NCI-H146 (cell line): ENCODE measurements around the gene MAPK1.
"Not testable (repeated sequence)": the region's sequence is repeated elsewhere in the genome, so short reads cannot be mapped to it uniquely, and the experiment has no call there.

Experiments
- DNase-seq: peaks from one replicate; lab custom pipeline; 2025; lab: John Stamatoyannopoulos, UW

Gene MAPK1

GRCh38 chr22:21818487-21819182 is 48.8 kb downstream of the MAPK1 start:
- DNase-seq, result no peak

- DNase-seq, result not testable (repeated sequence)
Observed at GRCh38 chr22:21817497-21817853, 50.0 kb downstream of the MAPK1 start.

- DNase-seq, result peak; percentile 39
Observed at GRCh38 chr22:21816787-21817496, 50.5 kb downstream of the MAPK1 start.

- DNase-seq, result no peak
Observed at GRCh38 chr22:21816472-21816786, 51.0 kb downstream of the MAPK1 start.

DNA sequence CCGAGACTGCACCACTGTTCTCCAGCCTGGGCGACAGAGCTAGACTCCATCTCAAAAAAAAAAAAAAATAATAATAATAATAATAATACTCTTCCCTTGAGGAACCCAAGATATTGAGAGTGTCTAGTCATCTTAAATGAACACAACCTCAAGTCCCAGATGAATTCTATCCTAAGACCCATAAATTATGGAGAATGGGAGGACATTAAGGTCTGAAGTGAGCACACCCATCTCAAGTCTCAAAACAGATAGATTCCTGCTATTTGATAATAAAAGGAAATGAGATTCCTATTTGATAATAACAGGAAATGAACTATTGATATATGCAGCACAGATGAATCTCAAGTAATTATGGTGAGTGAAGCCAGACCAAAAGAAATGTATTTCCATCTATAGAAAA is 51.5 kb downstream of the MAPK1 start:
- no peak for DNase-seq

DNA sequence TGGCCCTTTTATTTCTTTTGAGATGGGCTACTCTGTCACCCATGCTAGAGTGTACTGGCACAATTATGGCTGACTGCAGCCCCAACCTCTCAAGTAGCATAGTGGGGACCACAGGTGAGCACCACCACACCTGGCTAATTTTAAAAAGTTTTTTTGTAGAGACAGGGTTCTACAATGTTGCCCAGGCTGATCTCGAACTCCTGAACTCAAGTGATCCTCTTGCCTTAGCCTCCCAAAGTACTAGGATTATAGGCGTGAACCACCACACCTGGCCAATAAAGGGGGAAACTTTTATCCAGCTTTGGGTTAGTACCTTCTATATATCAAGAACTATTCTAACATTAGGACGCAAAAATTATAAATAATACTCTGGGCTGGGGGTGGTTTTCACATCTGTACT is 52.1 kb downstream of the MAPK1 start:
- DNase-seq, result no peak

DNA sequence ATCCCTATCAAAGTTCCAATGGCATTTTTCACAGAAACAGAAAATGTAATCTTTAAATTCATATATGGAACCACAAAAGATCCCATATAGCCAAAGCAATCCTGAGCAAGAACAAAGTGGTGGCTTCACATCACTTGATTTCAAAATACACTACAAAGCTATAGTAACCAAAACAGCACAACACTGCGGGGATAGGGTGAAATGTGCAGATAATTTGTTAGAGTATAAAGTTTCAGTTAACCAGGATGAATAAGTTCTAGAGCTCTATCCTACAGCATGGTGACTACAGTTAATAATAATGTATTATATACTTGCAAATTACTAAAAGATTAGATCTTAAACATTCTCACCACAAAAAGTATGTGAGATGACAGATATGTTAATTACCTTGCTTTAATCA is 55.5 kb downstream of the MAPK1 start:
- DNase-seq, result no peak

- no peak for DNase-seq
Observed at GRCh38 chr22:21807544-21808529, 59.6 kb downstream of the MAPK1 start.

- not testable (repeated sequence) for DNase-seq
Observed at GRCh38 chr22:21805325-21805724, 62.1 kb downstream of the MAPK1 start.

GRCh38 chr22:21803811-21804249 is 63.6 kb downstream of the MAPK1 start:
- DNase-seq, result no peak

DNA sequence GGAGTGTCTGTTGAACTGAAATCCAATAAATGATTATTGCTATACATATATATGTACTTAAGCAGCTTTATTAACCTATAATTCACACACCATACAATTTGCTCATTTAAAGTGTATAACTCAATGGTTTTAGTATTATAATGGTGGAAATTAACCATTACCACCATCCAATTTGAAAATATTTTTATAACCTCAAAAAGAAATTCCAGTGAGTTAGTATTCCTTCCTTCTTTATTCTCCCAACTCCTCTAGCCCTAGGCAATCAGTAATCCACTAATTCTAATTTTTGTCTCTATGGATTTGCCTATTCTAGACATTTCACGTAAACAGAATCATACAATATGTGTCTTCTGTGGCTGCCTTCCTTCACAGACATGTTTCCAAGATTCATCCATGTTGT is 64.8 kb downstream of the MAPK1 start:
- no peak for DNase-seq

- no peak for DNase-seq
Observed at GRCh38 chr22:21802056-21802455, 65.4 kb downstream of the MAPK1 start.

- not testable (repeated sequence) for DNase-seq
Observed at GRCh38 chr22:21801304-21801644, 66.2 kb downstream of the MAPK1 start.

DNA sequence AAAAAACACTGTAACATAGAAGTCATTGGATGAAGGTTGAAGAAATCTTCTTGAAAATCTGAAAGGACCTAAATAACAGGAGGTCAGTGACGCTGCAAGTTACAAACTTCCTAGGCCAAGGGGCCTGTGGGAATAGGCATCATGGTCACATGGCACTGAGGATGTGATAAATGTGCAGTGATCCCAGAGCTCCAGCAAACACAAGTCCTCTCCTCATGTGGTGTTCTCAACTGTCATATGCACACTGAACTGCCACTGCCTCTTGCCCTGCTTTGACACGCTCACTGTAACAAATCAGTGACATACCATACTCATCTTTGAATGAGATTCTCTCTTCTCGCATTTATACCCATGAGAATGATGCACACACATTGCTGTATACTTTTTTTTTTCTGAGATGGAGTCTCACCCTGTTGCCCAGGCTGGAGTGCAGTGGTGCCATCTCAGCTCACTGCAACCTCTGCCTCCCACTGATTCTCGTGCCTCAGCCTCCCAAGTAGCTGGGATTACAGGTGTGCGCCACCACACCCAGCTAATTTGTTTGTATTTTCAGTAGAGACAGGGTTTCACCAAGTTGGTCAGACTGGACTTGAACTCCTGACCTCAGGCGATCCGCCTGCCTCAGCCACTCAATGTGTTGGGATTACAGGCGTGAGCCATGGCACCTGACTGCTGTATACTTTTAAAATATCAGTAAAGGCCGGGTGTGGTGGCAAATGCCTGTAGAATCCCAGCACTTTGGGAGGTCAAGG is 66.7 kb downstream of the MAPK1 start:
- no peak for DNase-seq

DNA sequence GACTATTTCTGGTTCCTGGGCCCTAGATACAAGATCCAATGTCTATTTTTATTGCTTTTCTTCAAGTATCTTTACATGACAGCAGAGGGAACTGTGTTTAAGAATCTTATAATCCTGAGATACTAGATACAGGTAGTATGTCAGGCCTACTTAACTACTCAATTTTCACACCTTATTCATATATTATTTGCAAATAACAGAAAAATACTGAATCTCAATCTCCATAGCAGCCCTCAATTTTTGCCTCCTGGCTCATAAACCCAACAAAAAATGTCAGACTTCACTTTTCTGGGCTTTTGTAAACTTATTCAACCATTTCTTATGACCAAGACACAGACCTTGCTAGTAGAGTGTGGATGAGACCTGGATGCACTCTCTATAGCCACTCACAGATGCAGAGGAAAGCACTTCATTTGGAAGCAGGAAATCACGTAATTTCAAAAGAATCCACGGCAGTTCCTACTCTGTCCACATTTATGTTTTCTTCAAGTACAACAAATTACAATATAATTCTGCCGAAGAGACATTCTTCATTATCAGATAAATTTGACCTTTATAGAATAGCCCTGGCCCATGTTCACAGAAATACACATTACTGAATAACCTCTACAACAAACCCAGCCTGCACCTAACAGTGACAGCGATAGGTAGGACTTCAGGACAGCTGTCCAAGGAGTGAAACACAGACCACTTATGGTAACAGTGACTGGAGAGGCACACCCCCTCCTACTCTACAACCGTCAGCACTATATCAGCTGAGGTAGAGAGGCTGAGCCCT is 69.8 kb downstream of the MAPK1 start:
- no peak for DNase-seq

DNA sequence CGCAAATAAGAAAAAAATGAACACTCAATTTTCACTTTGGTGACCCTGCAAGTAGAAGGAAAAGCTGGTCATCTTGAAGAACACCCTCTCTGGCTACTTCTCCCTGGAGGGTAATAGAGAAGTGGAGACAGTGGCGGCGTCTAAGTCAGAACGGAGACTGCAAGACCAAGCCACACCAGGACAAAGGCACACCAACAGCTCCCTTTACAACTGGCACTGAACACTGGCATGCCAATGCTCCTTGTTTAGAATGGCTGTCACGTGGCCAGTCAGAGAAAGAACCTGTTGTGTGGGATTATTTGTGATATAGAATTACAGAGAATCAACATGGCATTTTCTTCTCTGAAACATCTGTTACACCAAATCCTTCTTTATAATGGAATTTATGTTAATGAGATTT is 70.6 kb downstream of the MAPK1 start:
- no peak for DNase-seq

GRCh38 chr22:21796231-21796630 is 71.2 kb downstream of the MAPK1 start:
- DNase-seq, result no peak

DNA sequence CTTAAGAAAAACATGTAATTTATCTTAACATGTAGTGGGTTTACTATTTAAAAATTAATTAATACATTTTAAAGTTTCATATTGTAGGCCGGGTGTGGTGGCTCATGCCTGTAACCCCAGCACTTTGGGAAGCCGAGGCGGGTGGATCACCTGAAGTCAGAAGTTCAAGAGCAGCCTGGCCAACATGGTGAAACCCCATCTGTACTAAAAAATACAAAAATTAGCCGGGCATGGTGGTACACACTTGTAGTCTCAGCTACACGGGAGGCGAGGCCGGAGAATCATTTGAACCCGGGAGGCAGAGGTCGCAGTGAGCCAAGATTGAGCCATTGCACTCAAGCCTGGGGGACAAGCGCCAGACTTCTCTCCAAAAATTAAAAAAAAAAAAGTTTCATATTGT is 73.7 kb downstream of the MAPK1 start:
- DNase-seq, result not testable (repeated sequence)

DNA sequence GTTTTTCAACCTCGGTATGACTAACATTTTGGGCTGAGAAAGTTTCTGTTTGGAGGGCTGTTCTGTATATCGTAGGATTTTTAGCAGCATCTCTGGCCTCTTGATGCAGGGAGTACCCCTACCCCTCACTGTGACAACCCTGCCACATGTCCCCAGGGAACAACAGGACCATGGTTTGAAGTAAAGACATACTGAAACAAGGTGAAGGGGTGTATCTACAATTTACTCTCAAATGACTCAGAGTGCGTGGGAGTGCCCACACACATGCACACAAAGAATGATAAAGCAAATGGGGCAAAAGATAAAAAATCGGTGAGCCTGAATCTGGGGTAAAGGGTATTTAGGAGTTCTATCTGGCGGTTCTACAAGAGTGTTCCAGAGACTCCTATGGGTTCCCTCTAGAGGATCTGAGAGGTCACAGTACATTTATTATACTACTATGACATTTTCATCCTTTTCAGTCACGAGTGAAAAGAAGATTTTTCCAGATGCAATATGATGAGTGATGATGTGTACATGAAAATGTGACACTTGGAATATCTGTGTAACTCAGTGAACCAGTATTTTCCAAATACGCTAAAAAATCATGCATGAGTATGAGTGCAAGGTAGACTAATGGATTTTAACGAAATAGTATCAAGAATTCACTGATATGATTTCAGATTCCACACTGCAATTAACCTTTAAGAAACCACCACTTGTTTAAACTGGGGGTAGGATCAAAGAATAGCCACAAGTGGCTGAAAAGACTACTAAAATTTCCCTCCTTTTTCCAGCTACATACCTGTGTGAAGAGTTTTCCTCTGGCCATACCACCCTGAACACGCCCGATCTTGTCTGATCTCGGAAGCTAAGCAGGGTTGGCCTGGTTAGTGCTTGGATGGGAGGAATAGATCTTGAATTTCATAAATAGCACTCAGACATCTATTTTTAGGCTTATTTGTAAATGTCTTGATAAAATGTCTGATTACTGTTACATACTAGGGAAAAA is 75.5 kb downstream of the MAPK1 start:
- DNase-seq, result no peak
